Kidney capillary endothelial cell (primary cell): ENCODE measurements around the gene GATB.

Experiments used
- DNase-seq: peaks from one replicate; pipeline ENCODE4 v3.0.0-alpha.2; 2018; ENCODE audit warnings: low spot score

The GATB gene

DNA sequence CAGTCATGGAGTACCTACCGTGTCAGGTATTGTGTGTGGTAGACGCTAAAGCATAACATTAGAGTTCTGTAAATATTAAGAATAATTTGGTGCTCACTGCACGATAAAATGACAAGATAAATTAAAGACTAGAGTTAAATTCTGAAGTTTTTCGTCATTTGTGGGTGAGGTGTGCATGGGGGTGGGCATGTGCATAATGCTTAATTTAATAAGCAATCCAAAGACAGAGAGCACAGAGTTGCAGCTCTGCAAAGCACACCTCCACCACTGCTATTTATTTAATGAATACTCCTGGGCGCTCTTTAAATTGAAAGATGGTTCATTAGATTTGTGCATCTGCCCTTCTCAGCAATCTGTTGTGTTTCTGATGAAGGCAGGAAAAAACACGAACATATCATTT, 62.6 kb downstream of the GATB start:
- no peak for DNase-seq

DNA sequence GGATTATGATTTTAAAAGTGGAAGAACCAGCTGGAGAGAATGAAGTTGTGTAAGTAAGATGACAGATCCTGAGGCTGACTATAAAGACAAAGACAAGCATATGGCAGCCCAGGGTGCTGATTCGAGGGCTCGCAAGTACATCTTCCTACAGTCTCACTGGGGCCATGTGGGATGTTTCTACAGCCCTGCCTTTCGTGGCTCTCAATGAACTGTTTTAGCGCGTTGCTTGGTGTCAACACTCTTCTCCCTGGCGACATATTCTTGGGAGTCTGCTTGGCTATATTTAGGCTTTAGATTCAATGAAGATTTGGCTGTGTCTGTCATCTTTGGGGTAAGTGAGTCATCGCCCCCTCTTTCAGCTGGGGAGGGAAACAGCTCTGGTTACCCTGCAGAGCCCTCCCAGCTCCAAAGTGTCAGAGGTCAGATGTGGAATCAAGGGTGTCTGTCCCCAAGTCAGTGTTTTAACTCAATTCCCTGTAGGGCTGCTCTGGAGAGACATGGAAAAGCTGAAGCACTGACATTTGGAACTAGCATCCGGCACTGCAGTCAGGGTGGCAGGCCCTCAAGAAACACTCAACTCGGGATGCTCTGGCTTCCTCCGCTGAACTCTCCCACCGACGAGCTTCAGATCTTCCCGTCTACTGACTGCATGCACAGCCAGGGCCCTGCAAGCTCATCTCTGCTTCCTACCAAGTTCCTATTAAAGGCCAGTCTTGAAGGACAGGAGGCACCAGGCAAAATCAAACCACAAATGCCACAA, 65.7 kb downstream of the GATB start:
- DNase-seq = no peak

DNA sequence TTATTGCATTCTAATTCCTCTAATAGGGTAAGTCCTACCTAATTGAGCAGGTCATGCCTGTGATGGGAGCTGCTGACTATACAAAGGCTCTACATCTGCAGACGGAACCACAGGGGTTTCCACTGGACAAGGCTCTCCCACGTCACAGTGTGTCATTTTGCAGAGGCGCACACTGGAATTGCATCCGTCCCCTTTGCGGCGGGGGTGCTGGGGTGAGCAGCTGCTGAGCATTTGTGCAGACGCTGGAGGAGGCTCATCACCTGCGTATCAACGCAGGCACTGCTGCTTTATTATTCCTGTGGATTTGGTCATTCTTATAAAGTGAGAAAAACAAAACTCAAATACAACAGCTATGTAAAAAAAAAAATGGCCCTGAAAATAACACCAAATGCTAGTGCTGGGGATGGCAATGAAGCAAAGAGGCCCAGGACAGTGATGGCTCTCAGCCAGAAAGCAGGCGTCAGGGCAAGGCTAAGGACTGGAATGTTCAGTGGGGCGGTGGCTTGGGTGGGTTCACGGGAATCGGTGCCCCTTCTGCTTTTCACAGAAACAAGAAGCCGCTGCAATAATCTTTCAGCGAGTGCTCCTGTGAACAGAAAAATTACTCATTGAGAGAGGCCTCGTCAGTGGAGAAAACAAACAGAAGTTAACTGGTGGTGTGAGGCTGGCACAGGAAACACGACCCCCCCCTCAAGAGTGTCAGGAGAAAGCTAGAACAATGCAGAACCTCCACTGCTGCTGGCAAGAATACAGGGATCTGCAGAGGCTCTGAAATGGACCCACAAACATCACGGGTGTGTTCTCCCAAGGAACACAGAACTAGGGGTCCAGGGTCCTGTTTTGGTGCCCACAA, 67.8 kb downstream of the GATB start:
- no peak for DNase-seq

DNA sequence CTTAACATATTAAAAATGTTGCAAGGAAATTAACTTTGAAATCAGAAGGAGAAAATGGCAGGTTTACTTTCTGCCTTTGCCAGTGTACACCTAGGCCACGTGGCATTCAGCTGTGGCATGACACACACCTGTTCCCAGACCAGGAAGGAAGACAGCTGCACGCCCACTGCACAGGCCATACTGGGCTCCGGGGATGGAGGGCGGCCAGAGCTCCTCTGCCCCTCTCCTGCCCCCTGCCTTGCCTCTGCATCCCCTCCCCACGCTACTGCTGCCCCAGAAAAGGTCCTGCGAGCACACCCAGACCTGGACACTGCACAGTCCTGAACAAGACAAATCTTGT, 68.4 kb downstream of the GATB start:
- DNase-seq = no peak

DNA sequence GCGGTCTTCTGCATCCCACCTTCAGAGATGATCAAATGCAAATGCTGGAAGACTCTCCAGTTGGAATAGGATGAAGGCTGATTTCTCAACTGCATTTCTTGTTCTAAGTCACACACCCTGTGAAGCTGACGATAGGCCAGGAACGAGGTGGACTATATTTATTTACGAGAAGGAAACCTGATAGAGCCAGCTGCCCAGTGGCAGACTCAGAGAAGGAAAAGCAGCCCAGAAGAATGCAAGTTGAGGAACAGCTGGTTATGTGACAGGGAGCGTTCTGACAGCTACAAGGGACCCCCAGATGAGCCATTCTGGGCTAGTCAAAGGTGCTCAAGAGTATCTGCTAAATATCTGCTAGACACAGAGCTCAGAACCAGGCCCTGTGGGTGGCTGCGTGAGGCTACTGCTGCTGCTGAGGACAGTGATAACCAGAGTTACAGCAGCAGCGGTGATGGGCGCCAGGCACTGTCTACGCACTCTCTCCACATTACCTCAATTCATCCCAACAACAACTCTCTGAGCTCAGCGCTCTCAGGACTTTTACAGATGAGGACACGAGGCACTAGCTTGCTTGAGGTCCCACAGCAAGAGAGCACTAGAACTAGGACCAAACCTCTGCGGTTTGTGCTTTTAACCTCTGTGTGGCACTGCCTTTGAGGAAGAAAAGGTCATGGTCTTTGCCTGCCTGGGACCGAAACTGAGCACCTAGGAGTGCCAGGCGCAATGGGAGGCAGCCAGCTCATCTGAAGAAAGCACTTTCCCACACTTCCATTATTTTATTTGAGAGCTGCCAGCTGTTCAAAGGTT, 69.0 kb downstream of the GATB start:
- DNase-seq = no peak

DNA sequence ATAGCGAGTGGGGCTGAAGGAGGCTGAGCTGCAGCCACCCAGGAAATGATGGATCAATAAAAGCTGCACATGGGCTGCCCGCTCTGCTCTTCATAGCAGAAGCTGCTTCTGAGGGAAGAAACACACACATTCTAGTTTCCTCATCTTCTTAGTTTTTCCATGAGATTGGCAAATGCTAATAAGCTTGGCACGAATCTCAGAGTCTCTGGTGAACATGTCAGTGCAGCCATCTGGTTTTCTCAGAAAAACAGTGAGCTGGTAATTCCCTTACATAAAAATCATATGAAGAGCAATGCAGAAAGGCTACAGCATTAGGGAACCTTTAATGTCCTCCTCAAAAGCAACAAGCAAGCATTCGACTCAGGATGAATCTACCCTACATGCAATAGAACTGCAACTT, 69.9 kb downstream of the GATB start:
- DNase-seq = no peak

DNA sequence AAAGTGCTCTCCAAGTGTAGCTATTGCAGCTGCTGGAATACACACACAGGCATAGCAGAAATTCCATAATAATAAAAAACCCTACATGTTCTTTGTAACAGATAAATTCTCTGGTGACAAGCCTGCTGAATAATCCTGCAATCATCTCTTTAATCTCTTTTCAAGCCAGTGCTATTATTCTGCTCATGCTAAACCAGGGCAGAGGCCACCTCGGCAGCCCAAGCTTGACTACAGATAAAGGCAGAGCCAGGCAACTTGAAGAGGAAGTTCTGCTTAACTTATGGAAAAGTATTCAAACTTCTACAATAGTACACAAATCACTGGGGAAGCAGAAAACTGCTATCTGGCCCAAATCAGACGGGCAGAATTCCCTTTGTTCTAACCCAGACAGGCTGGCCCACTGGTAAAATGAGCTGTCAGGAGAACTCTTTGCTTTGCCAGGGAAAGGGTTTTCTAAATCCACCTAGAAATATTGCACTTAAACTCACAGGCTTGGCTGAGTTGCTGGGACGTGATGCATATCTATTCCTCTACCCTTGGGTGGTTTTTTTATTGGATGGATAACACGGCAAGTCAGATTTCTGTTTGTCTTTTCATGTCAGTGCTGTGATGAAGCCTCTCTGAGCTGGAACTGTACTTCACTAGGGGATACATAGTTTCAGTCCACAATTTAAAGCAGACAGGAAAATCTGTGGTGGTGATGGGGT, 70.5 kb downstream of the GATB start:
- peak; percentile 35 for DNase-seq

DNA sequence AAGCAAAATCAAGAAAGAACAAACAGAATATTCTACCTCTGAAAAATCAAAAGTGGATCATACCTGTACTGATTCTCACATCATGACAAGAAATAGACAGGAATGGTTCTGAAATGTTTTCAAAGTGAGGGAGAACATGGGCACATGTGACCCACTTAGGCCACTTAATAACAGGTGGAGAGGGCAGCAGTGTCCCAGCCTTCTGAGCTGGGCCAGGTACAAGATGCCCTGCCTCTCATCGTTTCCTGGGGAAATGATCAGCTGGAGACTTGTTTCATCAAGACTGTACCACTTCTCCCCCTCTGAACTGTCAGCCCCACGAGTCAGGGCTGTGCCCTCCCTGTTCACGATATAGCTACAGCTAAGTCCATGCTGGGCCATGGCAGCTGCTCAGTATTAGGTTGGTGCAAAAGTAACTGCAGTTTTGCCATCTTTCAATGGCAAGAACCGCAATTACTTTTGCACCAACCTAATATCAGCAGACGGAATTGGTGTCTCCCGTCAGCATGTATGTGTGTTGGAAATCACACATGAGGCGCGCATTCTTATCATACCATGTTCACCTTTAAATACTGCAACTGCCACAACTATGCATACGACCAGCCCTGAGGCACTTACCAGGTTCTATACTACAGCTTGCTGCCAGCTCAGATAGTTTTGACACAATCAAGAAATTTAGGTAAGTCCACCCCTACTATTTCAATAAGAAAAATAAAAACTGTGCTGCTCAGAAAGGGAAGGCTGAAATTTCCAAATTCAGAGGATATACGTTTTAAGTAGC, 71.4 kb downstream of the GATB start:
- DNase-seq = no peak

DNA sequence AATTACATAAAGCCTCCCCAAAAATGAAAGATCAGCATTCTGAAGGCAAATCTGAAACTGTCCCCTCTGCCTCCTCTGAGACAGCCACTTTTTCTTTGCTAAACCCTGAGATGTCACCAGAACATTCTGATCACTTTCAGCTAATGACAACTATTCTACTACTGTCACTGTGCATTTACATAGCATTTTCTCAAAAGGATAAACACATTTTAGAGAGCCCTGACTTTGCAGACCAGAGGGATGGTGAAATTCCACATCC, 72.1 kb downstream of the GATB start:
- DNase-seq = no peak

DNA sequence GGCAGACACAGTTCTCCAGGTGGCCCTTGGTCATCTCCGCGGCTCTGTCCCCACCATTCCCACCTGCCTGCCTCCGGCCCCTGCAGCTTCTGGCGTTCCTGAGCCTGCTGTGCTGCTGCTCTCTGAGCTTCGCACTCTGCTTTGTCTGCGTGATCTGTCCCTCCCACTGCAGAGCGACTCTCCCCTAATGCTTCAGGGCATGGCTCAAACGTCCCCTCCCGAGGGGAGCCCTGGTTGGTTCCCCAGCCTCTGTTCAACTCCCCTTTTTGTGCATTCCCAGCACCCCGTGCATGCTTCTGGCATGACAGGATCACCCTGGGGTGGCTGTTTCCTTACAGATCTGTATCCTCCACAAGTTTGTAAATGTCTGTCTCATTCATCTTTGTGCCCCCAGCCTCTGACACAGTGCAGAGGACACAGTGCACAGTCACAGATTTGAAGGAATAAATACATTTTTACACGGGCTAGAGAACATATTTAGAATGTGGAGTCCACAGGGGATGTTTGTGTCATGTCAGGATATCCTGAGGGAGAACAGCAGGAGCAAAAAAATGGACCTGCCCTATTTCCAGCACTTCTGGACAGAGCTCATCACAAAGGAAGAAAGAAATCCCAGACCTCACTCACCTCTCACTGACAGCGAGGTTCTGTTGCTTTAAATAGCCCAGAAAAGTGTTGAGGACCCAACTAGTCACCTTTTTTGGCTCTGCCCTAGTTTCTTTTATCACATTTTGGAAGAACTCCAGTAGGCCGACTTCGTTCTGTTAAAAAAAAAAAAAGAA, 72.6 kb downstream of the GATB start:
- peak; percentile 35 for DNase-seq

DNA sequence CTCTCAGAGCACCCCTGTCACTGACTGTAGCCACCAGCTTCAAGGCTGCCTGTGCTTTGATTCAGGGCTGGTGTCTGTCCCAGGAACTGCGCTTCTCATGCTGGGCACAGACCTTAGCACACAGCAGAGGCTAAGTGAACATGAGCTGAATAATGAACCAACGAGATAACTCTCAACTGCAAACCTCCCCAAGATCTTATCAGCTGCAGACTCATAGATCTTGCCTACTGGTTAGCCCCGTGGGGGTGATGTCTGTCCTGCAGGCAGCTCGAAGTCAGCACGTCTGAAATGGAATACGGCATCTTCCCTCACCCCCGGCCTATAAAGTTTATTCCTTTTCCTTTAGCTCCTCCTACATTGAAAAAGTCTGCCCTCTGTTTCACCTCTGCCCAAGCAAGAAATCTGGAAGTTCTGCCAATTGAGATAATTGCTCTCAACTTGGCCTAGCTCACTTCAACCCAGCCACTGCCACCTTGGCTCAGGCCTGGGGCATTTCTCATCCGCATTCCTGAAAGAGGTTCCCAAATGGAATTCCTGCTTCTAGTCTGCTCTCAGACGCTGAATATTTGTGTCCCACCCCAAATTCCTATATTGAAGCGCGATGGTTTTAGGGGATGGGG, 73.7 kb downstream of the GATB start:
- DNase-seq = no peak

DNA sequence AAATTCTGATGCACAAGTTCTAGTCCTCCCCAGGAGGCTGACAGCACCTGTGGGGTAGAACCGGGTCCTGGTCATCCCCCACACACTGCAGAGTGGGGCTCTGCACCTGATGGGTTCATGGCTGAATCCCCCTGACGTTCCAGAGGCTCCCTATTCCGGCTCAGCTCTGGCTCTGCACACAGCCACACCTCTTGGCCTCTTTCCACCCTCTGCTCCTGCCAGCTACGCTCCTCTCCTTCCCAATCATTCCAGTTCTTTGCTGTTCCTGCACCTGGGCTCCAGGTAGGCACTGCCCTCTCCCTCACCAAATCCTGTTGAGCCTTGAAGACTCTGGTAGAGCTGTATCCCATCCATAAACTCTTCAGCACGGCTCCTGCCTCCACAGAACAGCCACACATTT, 75.5 kb downstream of the GATB start:
- DNase-seq = no peak

DNA sequence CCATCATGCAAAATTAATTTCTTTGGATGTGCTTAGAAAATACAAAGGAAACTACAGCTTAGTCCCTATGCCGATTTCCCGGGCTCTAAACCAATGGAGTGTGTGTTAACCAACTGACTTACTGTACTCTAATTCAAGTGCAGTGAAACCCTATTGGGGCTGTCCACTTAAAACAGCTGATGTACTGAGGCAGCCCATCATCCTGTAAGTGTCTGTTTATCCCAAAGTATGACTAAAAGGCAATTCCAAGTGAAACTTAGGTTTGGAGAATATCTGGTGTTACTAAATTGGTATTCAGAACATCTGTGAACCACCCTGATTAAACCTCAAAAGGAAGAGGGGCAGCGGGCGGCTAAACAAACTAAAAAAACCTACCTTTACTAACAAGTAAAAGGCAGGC, 79.7 kb downstream of the GATB start:
- DNase-seq = no peak

DNA sequence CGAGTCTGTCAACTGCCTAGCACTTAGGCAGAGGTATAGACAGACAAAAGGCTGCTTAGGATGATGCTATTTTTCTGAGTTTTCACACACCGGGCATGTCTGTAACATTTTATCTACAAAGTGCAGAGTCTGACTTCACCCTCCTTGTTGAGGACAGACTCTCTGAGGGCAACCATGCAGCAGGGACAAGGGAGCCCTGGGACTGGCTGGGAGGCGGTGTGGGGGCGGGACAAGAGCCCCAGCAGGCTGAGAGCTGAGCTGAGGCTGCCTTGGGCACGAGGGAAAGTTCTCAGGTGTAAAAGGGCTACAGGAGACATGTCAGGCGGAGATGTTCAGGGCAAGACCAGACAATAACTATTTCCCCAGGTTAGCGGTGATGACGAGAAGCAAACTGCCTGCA, 81.6 kb downstream of the GATB start:
- no peak for DNase-seq

DNA sequence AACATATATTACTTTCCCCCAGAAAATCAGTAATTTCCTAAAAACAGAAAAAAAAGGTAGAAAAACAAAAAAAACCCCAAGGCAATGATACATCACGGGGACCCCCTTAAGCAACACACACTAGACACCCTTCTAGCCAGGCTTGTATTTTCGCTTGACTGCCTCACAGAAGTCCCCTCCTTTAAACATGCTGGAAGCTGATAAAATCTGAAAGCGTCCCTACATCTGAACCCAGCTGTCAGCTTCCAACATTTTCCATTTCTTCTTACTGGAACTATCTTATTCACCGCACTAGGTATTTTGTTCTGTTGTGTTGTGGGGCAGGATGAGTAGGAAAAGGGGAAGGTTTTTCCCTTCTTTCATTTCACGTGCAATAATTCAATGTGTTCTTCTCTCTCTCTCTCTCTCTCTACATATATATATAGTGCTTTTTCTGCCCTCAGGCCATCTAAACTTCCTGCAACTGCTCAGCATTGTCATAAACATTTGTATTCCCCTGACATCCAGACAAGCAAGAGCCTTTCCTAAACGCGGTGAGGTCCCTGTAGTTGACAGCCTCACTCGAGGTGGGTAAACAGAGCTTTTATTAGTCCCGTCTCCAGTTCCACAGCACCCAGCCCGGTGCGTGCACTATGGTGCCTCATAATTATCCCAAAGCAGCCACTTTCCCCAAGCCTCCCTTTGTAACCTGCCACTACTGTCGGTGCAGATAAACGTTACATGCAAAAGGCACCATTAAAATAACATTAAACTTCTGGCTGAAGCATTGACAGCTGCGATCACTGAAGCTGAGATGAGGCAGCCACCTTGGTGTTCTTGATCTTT, 82.5 kb downstream of the GATB start:
- DNase-seq = no peak

DNA sequence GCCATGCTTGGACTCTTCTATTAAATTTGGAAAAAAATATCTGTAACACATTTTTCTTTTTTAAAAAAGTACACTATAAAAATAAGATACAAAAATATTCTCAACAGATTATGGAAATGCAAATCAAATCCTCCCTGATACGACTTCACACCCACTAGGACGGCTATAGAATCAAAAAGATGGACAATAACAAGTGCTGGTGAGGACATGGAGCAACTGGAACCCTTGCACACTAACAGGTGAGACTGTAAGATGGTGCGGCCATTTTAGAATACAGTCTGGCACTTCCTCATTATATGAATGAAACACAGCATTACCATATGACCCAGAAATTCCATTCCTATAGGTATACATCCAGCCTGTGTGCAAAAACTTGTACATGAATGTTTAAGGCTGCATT, 83.6 kb downstream of the GATB start:
- DNase-seq = no peak

DNA sequence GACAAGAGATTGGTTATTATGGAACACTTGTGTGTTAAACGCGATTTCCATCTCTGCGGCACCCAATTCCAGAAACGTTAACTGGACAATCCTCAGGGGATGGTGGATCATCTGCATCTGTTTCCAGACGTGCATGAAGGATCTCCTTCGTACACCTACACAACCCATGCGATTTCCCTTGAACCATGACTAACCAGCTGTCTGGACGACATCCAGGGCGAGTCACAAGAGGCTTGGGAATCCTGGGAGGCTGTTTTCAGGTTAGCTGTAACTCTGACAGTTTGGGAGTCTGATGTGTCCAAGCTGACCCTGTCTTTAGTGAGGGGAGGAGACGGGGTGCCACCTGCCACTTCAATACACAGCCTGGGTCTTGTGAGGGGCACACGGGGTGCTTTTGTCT, 84.5 kb downstream of the GATB start:
- peak; percentile 89 for DNase-seq

DNA sequence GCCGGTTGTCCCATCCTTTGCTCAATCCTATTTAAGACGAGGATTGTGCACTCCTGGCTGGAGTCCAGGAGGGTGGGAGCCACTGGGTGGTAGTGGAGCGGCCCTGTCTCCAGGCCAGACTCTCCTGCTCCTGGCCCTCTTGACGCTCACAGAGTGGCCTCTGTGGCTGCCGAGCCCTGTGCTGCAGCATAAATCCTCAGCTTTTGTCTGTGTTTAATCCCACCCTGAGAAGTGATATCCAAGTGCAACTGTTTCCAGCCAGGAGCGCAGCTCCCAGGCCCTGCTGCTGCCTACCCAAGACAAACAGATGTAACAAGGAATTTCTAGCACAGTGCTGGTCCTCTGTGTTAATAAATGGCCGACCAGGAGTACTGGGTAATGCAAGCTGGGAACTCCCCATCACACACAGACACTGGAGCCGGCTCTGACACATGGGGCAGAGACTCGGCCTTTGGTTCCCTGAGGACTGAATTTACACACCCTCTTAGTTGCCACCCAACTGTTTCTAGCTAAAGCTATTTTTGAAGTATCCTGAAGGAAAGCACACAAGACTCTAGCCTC, 85.3 kb downstream of the GATB start:
- no peak for DNase-seq

DNA sequence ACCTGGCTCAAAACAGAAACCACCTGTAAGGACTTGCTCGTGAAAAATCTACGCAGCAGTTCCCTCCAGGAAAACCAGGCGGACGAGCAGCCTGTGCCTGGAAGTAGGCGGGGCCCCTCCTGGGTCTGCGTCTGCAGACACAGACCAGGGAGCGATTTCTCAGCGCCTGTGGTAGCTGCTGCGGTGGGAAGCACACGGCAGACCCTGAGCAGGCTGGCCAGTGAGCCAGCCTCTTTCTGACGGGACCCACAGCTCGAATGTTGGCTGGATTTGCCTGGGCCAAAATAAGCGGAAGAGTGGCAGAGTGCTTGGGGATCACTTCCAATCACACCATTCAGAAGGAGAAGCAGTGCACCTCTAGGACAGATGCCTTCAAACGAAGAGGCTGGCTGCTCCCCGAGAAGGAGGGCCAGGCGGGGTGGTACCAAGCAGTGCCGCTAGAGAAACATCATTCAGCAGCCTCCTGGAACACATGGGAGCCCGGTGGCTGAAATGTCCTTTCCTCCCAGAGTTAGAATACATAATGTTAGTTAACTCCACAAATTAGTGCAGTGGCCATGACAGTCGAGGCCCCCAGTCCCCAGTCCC, 85.9 kb downstream of the GATB start:
- DNase-seq = no peak
